Erythroblast (primary cell): ENCODE results near the gene PSG1.
"Not testable (repeated sequence)": the region's sequence is repeated elsewhere in the genome, so short reads cannot be mapped to it uniquely, and the experiment has no call there.

Experiments used
- GATA1 ChIP-seq: IDR thresholded peaks from 2 replicates; pipeline ENCODE4 v1.6.1; 2011; ENCODE audit warnings: low read depth, mild to moderate bottlenecking, control low read depth, low read length, moderate library complexity
- POLR2A ChIP-seq: IDR thresholded peaks from 2 replicates; pipeline ENCODE4 v1.6.1; 2011; ENCODE audit warnings: mild to moderate bottlenecking, low read length

GRCh38 chr19:42843631-42844030 is 35.9 kb downstream of the PSG1 start:
- TF ChIP-seq POLR2A, GATA1: not testable (repeated sequence)
